NCI-H2196 treated with DMSO at 0.1 percent for 48 hours (cell line): ENCODE measurements around the gene ADAMTSL3.
"Not testable (repeated sequence)": the region's sequence is repeated elsewhere in the genome, so short reads cannot be mapped to it uniquely, and the experiment has no call there.

Experiments used
- DNase-seq: peaks from one replicate; lab custom pipeline; 2025; ENCODE audit not compliant: unreplicated experiment; lab: John Stamatoyannopoulos, UW

The ADAMTSL3 gene

GRCh38 chr15:83700082-83700481 is 46.2 kb downstream of the ADAMTSL3 start:
- DNase-seq: no peak

DNA sequence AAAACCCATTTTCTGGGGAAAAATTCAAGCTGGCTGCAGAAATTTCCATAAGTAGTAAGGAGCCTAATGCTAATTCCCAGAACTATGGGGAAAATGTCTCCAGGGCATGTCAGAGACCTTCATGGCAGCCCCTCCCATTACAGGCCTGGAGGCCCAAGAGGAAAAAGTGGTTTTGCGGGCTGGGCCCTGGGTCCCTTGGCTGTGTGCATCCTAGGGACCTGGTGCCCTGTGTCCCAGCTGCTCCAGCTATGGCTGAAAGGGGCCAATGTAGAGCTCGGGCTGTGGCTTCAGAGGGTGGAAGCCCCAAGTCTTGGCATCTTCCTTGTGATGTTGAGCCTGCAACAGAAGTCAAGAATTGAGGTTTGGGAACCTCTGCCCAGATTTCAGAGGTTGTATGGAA is 48.4 kb downstream of the ADAMTSL3 start:
- DNase-seq: not testable (repeated sequence)

- no peak for DNase-seq
These were observed 54.4 kb downstream of the ADAMTSL3 start for GRCh38 chr15:83708328-83708727.

DNA sequence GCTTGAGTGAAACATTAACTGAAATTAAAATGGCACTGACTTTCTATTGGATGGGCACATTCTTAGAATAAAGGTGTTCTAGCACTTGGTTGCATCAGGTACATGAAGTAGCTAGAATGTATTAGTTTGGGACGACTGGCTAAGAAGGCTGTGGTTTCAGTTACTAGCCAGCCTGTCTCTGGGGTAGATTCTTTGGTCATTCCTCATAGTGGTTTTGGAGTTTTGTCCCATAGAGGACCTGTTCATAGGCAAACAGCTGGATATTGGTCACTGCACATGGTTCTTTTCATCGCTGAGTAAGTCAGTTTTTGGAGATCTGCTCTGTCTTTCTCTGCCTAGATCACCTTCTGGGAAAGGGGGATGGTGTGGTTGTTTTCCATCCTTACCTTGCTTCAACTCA is 55.3 kb downstream of the ADAMTSL3 start:
- DNase-seq: no peak

DNA sequence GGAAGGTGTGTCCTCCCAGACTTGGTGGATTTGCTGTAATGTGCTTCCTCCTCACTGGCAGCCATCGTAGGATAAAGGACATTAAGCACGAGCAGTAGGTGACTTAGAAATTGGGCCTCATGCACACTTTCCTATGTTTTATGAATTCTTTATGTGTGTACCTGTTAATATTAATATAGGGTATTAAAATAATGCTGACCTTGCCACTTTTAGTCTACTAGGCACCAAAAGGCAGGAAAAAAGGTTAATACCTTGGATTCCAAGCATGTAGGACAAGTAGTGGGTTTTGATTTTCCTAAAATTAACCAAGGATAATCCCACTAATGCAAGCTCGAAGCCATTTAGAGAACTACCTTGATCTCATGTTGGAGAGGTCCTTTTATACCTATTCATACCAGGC is 55.9 kb downstream of the ADAMTSL3 start:
- DNase-seq: no peak

DNA sequence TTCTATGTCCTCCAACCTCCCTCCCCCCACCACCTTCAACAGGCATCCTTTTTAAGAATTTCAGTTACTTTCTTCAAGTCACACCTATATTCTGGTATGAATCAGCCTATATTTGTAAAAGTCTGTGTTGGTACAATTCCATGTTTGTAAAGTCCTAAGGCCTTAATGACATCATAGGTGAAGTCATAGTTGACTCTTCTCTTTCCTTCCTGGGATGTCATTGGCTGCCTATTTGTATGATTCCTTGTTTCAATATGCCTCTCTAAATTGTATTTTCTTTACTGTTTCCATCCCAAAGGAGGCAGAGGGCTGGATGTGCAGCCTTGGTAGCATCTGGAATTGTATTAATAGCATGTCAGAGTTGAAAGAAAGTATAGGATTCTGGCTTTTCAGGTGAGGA is 56.5 kb downstream of the ADAMTSL3 start:
- no peak for DNase-seq

- no peak for DNase-seq
These were observed 57.3 kb downstream of the ADAMTSL3 start for GRCh38 chr15:83711236-83711635.

DNA sequence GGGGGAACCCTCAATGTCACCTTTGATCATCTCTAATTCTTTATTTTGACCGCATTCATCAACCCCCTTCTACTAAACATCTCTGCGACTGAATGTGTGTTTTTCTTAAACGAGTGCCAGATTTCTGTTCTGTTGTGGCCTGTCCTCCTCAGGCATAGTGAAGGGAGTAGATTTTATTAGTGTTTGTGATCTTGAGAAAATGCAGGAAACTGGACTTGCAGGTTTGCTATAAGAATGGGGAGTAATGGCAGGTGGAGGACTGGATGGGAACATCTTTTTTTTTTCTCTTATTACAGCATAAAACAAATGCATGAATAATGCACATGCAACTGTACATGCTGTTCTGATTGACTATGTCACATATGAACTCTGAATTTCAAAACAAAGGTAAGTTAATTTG is 59.3 kb downstream of the ADAMTSL3 start:
- no peak for DNase-seq

DNA sequence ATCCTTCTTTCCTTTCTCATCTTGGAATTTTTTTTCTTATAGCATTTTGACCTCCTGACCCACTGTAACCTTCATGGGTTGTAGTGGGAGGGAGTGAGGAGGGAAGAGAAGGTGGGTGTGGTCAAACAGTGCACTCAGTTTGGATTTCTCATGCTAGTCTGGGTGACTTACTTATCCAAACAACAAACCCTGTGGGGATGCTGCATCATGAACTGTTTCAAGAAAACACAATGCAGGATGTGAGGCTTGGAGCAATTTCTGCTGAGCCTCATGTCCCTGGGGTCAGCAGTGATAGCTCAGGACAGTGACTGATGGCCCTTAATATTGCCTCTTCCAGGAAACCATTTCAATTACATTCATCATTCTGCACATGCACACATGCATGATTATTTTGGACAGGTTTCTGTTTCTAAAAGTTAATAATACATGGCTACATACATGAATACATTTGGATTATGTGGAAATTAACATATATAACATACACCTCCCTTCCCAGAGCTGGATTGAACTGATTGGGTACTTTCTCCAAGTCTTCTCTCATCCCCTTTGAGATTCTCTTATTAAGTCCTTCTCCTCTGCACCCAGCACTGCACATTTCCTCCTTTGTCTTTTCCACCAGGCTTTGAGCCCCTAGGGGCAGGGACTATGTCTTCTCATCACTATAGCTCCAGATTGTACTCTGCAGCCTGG is 61.2 kb downstream of the ADAMTSL3 start:
- DNase-seq: no peak

GRCh38 chr15:83716605-83717004 is 62.7 kb downstream of the ADAMTSL3 start:
- no peak for DNase-seq

- no peak for DNase-seq
These were observed 63.1 kb downstream of the ADAMTSL3 start for GRCh38 chr15:83717010-83717409.

GRCh38 chr15:83720468-83720867 is 66.5 kb downstream of the ADAMTSL3 start:
- DNase-seq: no peak

GRCh38 chr15:83721031-83721430 is 67.1 kb downstream of the ADAMTSL3 start:
- no peak for DNase-seq

- DNase-seq: no peak
These were observed 68.1 kb downstream of the ADAMTSL3 start for GRCh38 chr15:83721981-83722380.

DNA sequence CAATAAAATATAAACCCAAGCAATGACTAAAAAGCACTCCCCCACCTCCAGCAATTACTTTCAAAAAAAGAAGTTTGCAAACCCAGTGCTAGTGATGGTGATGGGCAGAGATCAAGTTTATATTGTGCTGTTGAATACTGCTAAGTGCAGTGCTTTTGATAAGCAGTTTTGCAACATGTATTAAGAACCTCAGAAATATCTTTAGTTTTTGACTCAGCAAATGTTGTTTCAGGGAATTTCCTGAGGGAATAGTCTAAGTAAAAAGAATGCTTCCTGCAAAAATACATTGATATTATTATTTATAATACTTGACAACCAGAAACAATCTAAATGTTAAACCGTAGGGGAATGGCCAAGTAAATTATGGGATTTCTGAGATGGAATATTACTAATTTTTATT is 69.3 kb downstream of the ADAMTSL3 start:
- no peak for DNase-seq

- no peak for DNase-seq
These were observed 78.3 kb downstream of the ADAMTSL3 start for GRCh38 chr15:83732196-83732595.

- no peak for DNase-seq
These were observed 78.8 kb downstream of the ADAMTSL3 start for GRCh38 chr15:83732770-83733169.

- no peak for DNase-seq
These were observed 79.3 kb downstream of the ADAMTSL3 start for GRCh38 chr15:83733206-83733605.

DNA sequence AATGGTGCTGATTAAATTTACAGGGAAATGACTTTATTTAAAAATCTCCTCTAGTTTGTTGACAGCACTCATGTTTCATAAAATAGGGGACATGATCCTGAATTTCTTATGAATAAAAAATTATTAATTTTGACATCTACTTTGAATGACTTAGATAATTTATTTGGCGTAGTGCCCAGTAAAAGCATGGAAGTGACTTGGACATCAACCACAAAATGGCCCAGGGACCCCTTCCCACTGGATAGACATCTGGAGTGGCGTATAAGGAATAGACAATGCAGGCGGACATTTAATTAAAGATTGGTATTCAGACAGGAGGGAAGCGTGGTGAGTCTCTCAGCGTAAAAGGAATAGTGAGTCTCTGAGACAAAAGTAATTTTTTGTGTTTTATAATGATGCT is 79.8 kb downstream of the ADAMTSL3 start:
- no peak for DNase-seq

DNA sequence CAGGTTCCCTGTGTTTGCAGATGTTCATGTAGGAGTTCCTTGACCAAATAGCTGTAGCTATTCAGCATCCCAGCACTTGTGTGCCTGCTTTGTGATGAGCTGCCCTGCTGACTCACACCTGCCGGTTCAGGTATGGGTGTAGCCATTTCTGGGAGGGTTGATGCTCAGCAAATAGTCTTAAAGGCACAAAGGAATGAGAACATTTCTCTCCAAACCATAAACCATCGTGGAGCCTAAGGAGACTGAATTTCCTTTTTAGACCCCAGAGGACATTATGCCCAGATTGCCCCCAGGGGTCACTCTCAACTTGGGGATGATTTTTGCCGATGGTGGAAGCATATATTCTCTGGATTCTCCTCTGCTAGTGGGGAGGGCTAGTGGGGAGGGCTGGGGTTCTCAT is 80.6 kb downstream of the ADAMTSL3 start:
- no peak for DNase-seq

- DNase-seq: no peak
These were observed 85.7 kb downstream of the ADAMTSL3 start for GRCh38 chr15:83739629-83740028.

DNA sequence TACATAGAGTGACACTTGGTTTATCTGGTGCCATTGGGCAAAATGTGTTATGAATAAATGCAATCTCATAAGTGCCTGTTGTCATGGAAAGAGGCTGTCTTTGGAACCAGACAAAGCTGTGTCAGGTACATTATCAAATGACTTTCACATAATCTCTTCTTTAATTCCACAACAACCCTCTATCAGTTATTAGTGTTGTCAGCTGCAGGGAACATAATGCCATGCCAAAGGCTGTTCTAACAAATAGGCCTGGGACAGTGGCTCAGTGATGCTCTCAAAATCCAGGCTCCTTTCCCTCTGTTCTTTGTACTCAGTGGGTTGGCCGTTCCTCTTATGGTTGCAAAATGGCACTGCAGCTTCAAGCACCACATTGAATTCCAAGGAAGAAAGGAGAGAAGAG is 91.8 kb downstream of the ADAMTSL3 start:
- no peak for DNase-seq

GRCh38 chr15:83746231-83746630 is 92.3 kb downstream of the ADAMTSL3 start:
- no peak for DNase-seq
